ENCODE data around the gene ZSCAN5A.
A peak's percentile ranks its signal among the peaks of the same experiment; 100 is the strongest.

ZSCAN5A gene

GRCh38 chr19:56314381-56315076 lies at the start of gene ZSCAN5A (continued):
- no peak for TF ChIP-seq ZNF416 (tag by site-specific recombination; IDR thresholded peaks at IDR 0.05)
- TF ChIP-seq ZNF558 (tag by site-specific recombination; IDR thresholded peaks at IDR 0.05): no peak
- TF ChIP-seq ZFHX2 (tag by site-specific recombination; conservative IDR thresholded peaks at IDR 0.05): peak; percentile 96
- no peak for TF ChIP-seq ZNF488 (tag by site-specific recombination; IDR thresholded peaks at IDR 0.05)
- peak; percentile 99 for TF ChIP-seq ZNF335 (tag by site-specific recombination; conservative IDR thresholded peaks at IDR 0.05)
- TF ChIP-seq ZNF76 (tag by site-specific recombination; IDR thresholded peaks at IDR 0.05; ENCODE audit: borderline replicate concordance, low read depth): peak; percentile 98
- TF ChIP-seq ZNF585B (tag by site-specific recombination; IDR thresholded peaks at IDR 0.05): no peak
- TF ChIP-seq ZNF692 (tag by site-specific recombination; IDR thresholded peaks at IDR 0.05): peak; percentile 70; the same call in 1 of the 2 replicates
- no peak for TF ChIP-seq ZNF248 (tag by site-specific recombination; IDR thresholded peaks at IDR 0.05)
- no peak for TF ChIP-seq ZNF48 (tag by site-specific recombination; IDR thresholded peaks at IDR 0.05)
- peak; percentile 45; the same call in 1 of the 2 replicates for TF ChIP-seq ZNF398 (tag by site-specific recombination; IDR thresholded peaks at IDR 0.05)
- peak; percentile 93 for TF ChIP-seq ZBTB21 (tag by site-specific recombination; IDR thresholded peaks at IDR 0.05)
- TF ChIP-seq ZNF37A (tag by site-specific recombination; IDR thresholded peaks at IDR 0.05): no peak
- TF ChIP-seq ZSCAN23 (tag by site-specific recombination; IDR thresholded peaks at IDR 0.05): no peak
- TF ChIP-seq KLF7 (tag by site-specific recombination; IDR thresholded peaks at IDR 0.05; ENCODE audit: borderline replicate concordance): 0 out of 2 replicates have a peak, but pooled peaks have one; percentile 32
- no peak for TF ChIP-seq ZNF513 (tag by site-specific recombination; IDR thresholded peaks at IDR 0.05)
- peak; percentile 82 for TF ChIP-seq SP2 (tag by site-specific recombination; IDR thresholded peaks at IDR 0.05)
- 0 out of 2 replicates have a peak, but pooled peaks have one; percentile 21 for TF ChIP-seq ZNF639 (tag by site-specific recombination; IDR thresholded peaks at IDR 0.05)
- TF ChIP-seq ZNF184 (tag by site-specific recombination; IDR thresholded peaks at IDR 0.05): no peak
- 0 out of 2 replicates have a peak, but pooled peaks have one; percentile 21 for TF ChIP-seq ZEB2 (tag by site-specific recombination; IDR thresholded peaks at IDR 0.05)
- TF ChIP-seq ZNF266 (tag by site-specific recombination; IDR thresholded peaks at IDR 0.05; ENCODE audit: low read depth): no peak
- peak; percentile 80 for TF ChIP-seq KLF1 (tag by site-specific recombination; IDR thresholded peaks at IDR 0.05)
- TF ChIP-seq ZNF518A (tag by site-specific recombination; conservative IDR thresholded peaks at IDR 0.05; ENCODE audit: low read depth): peak; percentile 99
- TF ChIP-seq GLI2 (tag by site-specific recombination; IDR thresholded peaks at IDR 0.05; ENCODE audit: borderline replicate concordance, low read depth): no peak
- TF ChIP-seq ZNF133 (tag by site-specific recombination; IDR thresholded peaks at IDR 0.05): no peak
- TF ChIP-seq ZBTB7A (tag by site-specific recombination; IDR thresholded peaks at IDR 0.05; ENCODE audit: low read depth): 0 out of 2 replicates have a peak, but pooled peaks have one; percentile 63
- TF ChIP-seq MYNN (tag by site-specific recombination; IDR thresholded peaks at IDR 0.05; ENCODE audit: borderline replicate concordance): no peak
- TF ChIP-seq ZNF707 (tag by site-specific recombination; IDR thresholded peaks at IDR 0.05): no peak
